WTC11 (cell line): ENCODE measurements around the gene TET1. TPM values are rescaled to one million over a fixed set of nuclear protein-coding genes. Genes with fewer than 3 reads are reported as not detected.

Experiments used
- ATAC-seq: fragments of 200-7000 bp; cut with Tn5 transposase; 2 replicates; pipeline ENCODE4 v1.10.0; 2021; ENCODE audit warnings: mild to moderate bottlenecking, moderate library complexity
- CTCF ChIA-PET: fragments of 300-600 bp; sonication (Branson Sonifier 250); formaldehyde crosslinking; loops from one replicate; lab custom pipeline; 2021; ENCODE audit warnings: antibody characterized with exemption; lab: Charles Lee
- POLR2A ChIA-PET: fragments of 350-600 bp; sonication (Branson Sonifier 250); formaldehyde crosslinking; loops from one replicate; lab custom pipeline; 2021; ENCODE audit warnings: antibody characterized with exemption; lab: Charles Lee
- DNase-seq: peaks from one replicate; pipeline ENCODE4 v3.0.0; 2021; ENCODE audit warnings: low spot score
- H3K27ac Mint-ChIP-seq: 2 replicates; pipeline ENCODE4 v1.8.0; 2021; ENCODE audit warnings: mixed read lengths
- H3K27me3 Mint-ChIP-seq: 2 replicates; pipeline ENCODE4 v1.8.0; 2021; ENCODE audit warnings: low read depth, mild to moderate bottlenecking, moderate library complexity, mixed read lengths
- H3K36me3 Mint-ChIP-seq: 2 replicates; pipeline ENCODE4 v1.8.0; 2021; ENCODE audit warnings: mixed read lengths
- H3K4me1 Mint-ChIP-seq: 2 replicates; pipeline ENCODE4 v1.8.0; 2022; ENCODE audit warnings: mixed read lengths
- H3K4me3 Mint-ChIP-seq: 2 replicates; pipeline ENCODE4 v1.8.0; 2021; ENCODE audit warnings: mild to moderate bottlenecking, moderate library complexity, mixed read lengths
- H3K9me3 Mint-ChIP-seq: 2 replicates; pipeline ENCODE4 v1.8.0; 2021; ENCODE audit warnings: mixed read lengths
- AR ChIP-seq: fragments of 250-450 bp; sonication (Bioruptor Pico); IDR thresholded peaks from 2 replicates; pipeline ENCODE4 v1.9.0; 2021; ENCODE audit warnings: mild to moderate bottlenecking
- ARID4B ChIP-seq: sonication (generic); formaldehyde crosslinking; IDR thresholded peaks from 2 replicates; pipeline ENCODE4 v1.8.0; 2023; ENCODE audit warnings: missing genetic modification reagents, mild to moderate bottlenecking, borderline replicate concordance
- ATF3 ChIP-seq: sonication (generic); formaldehyde crosslinking; conservative IDR thresholded peaks from 2 replicates; pipeline ENCODE4 v1.8.1; 2022; ENCODE audit warnings: mild to moderate bottlenecking, missing genetic modification reagents
- E2F4 ChIP-seq: sonication (generic); formaldehyde crosslinking; IDR thresholded peaks from 2 replicates; pipeline ENCODE4 v1.8.1; 2022; ENCODE audit warnings: low read depth, mild to moderate bottlenecking, moderate library complexity, missing genetic modification reagents, borderline replicate concordance
- EMX1 ChIP-seq: fragments of 250-450 bp; sonication (Bioruptor Pico); IDR thresholded peaks from 2 replicates; pipeline ENCODE4 v1.8.0; 2021; ENCODE audit warnings: mild to moderate bottlenecking
- GABPB1 ChIP-seq: sonication (generic); formaldehyde crosslinking; IDR thresholded peaks from 2 replicates; pipeline ENCODE4 v1.8.1; 2023; ENCODE audit warnings: mild to moderate bottlenecking, missing genetic modification reagents
- GRHL2 ChIP-seq: fragments of 250-450 bp; sonication (Bioruptor Pico); IDR thresholded peaks from 2 replicates; pipeline ENCODE4 v1.8.0; 2022; ENCODE audit warnings: mild to moderate bottlenecking, moderate library complexity; ENCODE audit not compliant: insufficient replicate concordance, severe bottlenecking
- IRF2 ChIP-seq: sonication (generic); formaldehyde crosslinking; IDR thresholded peaks from 2 replicates; pipeline ENCODE4 v1.8.0; 2022; ENCODE audit warnings: low read depth, missing genetic modification reagents, borderline replicate concordance
- JAZF1 ChIP-seq: fragments of 250-450 bp; sonication (Bioruptor Pico); IDR thresholded peaks from 2 replicates; pipeline ENCODE4 v1.9.0; 2021; ENCODE audit warnings: moderate library complexity, mild to moderate bottlenecking, inconsistent platforms
- MAX ChIP-seq: sonication (generic); formaldehyde crosslinking; IDR thresholded peaks from 2 replicates; pipeline ENCODE4 v1.8.0; 2022; ENCODE audit warnings: mild to moderate bottlenecking, missing genetic modification reagents
- NFYB ChIP-seq: sonication (generic); formaldehyde crosslinking; conservative IDR thresholded peaks from 2 replicates; pipeline ENCODE4 v1.8.0; 2022; ENCODE audit warnings: low read depth, missing genetic modification reagents
- NR3C1 ChIP-seq: sonication (generic); formaldehyde crosslinking; conservative IDR thresholded peaks from 2 replicates; pipeline ENCODE4 v1.8.1; 2023; ENCODE audit warnings: low read depth, mild to moderate bottlenecking, missing genetic modification reagents
- SMAD3 ChIP-seq: sonication (generic); formaldehyde crosslinking; IDR thresholded peaks from 2 replicates; pipeline ENCODE4 v1.8.0; 2022; ENCODE audit warnings: missing genetic modification reagents, mild to moderate bottlenecking, borderline replicate concordance
- SMAD4 ChIP-seq: sonication (generic); formaldehyde crosslinking; IDR thresholded peaks from 2 replicates; pipeline ENCODE4 v1.8.0; 2022; ENCODE audit warnings: mild to moderate bottlenecking, missing genetic modification reagents
- SP1 ChIP-seq: sonication (generic); formaldehyde crosslinking; conservative IDR thresholded peaks from 2 replicates; pipeline ENCODE4 v1.8.1; 2022; ENCODE audit warnings: missing genetic modification reagents
- ZNF121 ChIP-seq: sonication (generic); formaldehyde crosslinking; IDR thresholded peaks from 2 replicates; pipeline ENCODE4 v1.8.0; 2023; ENCODE audit warnings: missing genetic modification reagents
- ZNF219 ChIP-seq: sonication (generic); formaldehyde crosslinking; IDR thresholded peaks from 2 replicates; pipeline ENCODE4 v1.8.0; 2023; ENCODE audit warnings: missing genetic modification reagents, mild to moderate bottlenecking, borderline replicate concordance
- ZNF416 ChIP-seq: fragments of 250-450 bp; sonication (Bioruptor Pico); IDR thresholded peaks from 2 replicates; pipeline ENCODE4 v1.9.0; 2021; ENCODE audit warnings: mild to moderate bottlenecking, inconsistent platforms
- ZNF425 ChIP-seq: fragments of 250-450 bp; sonication (Bioruptor Pico); conservative IDR thresholded peaks from 2 replicates; pipeline ENCODE4 v1.9.0; 2021; ENCODE audit warnings: mild to moderate bottlenecking
- total RNA-seq: library from RNA; stranded (reverse); gene quantifications from 3 replicates; pipeline ENCODE4 v1.2.3, GENCODE V29; 2021

TET1 gene
- total RNA-seq, 1 experiment from 2014 or later, result 71.4 TPM

- TF ChIP-seq ARID4B (CRISPR knock-in tag) (no peak), E2F4 (CRISPR knock-in tag) (no peak), ZNF416 (CRISPR knock-in tag) (no peak), NFYB (CRISPR knock-in tag) (no peak)
These were observed 167.0 kb downstream of the TET1 start (continued) for GRCh38 chr10:68727146-68727545.

GRCh38 chr10:68732651-68733050 is 172.5 kb downstream of the TET1 start:
- Mint-ChIP-seq H3K27me3 (no peaks in the 10 kb centered on the region), H3K27ac (no peak overlapping the region), H3K9me3 (no peaks in the 10 kb centered on the region), H3K4me1 (peaks cover 3% of the 10 kb centered on the region), H3K4me3 (no peak overlapping the region), H3K36me3 (peaks cover 73% of the 10 kb centered on the region)
- DNase-seq (no peak), ATAC-seq (no peak)
- TF ChIP-seq GABPB1 (CRISPR knock-in tag), result no peak
- no peak for TF ChIP-seq ATF3 (CRISPR knock-in tag)
- no peak for TF ChIP-seq SMAD3
- no peak for TF ChIP-seq EMX1 (CRISPR knock-in tag)
- no peak for TF ChIP-seq SP1 (CRISPR knock-in tag)
- no peak for TF ChIP-seq GRHL2 (CRISPR knock-in tag)
- TF ChIP-seq NR3C1, result no peak
- TF ChIP-seq ZNF219 (CRISPR knock-in tag), result no peak
- TF ChIP-seq JAZF1 (CRISPR knock-in tag), result no peak
- TF ChIP-seq IRF2 (CRISPR knock-in tag), result no peak
- TF ChIP-seq AR (CRISPR knock-in tag), result no peak
- TF ChIP-seq SMAD4, result no peak
- no peak for TF ChIP-seq ZNF425 (CRISPR knock-in tag)
- no peak for TF ChIP-seq ZNF121 (CRISPR knock-in tag)
- no peak for TF ChIP-seq MAX (CRISPR knock-in tag)
- CTCF ChIA-PET, result no interaction called here
- POLR2A ChIA-PET, result no interaction called here
